ENCODE results near the gene HDAC6.

DNA sequence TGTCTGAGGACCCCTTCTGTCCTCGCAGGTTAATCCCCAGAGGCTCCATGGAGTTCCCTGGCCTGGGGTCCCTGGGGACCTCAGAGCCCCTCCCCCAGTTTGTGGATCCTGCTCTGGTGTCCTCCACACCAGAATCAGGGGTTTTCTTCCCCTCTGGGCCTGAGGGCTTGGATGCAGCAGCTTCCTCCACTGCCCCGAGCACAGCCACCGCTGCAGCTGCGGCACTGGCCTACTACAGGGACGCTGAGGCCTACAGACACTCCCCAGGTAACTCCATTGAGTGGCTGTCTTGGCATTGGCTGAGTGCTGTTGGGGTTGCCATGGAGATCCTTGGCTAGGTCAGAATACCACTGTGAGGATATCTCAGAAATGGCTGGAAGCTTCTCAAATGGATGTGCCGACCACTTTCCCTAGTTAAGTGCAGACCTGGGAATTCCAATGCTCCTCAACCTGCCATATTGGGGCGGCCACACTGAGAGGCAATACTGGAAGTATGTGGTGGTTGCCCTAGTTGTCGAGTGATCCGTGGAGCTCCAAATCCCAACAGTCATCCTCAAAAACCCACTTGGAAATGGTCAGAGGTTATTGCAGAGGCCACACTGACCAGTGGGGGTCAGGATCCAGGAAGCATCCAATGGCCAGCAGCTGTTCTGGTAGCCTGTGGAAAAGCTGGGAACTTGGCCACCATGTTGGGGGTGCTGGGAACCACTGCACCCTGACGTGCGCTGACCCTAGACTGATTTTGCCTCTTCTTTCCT is 10.6 kb upstream of the HDAC6 start:
- no peak for TF ChIP-seq EZH2phosphoT487 (IDR thresholded peaks at IDR 0.05)
- TF ChIP-seq, protein P1, sequence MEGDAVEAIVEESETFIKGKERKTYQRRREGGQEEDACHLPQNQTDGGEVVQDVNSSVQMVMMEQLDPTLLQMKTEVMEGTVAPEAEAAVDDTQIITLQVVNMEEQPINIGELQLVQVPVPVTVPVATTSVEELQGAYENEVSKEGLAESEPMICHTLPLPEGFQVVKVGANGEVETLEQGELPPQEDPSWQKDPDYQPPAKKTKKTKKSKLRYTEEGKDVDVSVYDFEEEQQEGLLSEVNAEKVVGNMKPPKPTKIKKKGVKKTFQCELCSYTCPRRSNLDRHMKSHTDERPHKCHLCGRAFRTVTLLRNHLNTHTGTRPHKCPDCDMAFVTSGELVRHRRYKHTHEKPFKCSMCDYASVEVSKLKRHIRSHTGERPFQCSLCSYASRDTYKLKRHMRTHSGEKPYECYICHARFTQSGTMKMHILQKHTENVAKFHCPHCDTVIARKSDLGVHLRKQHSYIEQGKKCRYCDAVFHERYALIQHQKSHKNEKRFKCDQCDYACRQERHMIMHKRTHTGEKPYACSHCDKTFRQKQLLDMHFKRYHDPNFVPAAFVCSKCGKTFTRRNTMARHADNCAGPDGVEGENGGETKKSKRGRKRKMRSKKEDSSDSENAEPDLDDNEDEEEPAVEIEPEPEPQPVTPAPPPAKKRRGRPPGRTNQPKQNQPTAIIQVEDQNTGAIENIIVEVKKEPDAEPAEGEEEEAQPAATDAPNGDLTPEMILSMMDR (IDR thresholded peaks at IDR 0.05): no peak
